ENCODE measurements around the gene ATAD2B. TPM values are rescaled to one million over a fixed set of nuclear protein-coding genes. Genes with fewer than 3 reads are reported as not detected.
"Not testable (repeated sequence)": the region's sequence is repeated elsewhere in the genome, so short reads cannot be mapped to it uniquely, and the experiment has no call there.

The ATAD2B gene
- 11.2 TPM for polyA plus RNA-seq (ENCODE audit: insufficient read length)

DNA sequence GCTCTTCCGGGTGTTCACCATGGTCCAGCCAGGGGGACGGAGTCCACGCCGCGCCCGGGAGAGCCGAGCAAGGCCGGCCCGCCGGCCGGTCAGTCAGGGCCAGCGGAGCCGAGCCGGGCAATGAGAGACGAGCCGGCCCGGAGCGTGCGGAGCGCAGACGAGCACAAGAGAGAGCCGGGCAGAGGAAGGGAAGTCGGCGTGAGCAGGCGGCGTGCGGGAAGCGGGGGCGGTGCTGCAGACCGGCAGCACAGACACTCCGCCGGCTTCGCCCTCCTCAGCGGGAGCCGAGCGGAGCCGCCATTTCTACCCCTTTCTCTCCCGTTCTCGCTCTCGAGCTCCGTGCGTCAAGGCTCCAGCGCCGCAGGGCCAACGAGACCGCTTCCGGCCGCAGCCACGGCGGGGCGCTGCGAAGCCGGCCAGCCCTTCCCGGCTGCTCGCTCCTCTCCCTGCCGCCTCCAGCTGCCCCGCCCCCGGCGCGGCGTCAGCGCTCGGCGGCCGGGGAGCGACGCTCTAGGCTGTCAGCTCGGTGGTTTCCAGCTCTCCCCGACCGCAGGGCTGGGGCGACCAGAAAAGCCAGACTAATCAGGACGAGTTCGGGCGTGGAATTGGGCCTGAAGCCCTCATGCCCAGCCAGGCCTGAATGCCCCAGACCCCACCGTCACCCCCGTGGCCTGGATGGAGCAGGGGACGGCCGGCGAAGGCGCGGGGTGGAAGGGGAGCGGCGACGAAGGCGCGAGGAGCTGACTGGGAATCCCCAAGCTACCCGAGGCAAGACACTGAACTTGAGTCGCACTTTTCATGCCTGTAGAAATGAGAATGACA lies at the start of gene ATAD2B:
TSS of gene ATAD2B (minus strand) at position 374 of the 822 bp plus-strand sequence. CDS start at position 21, 353 bp downstream.
- DNase-seq, result peak; percentile 98

- no peak for DNase-seq
Measured at GRCh38 chr2:23967846-23968245, 40.9 kb upstream of the ATAD2B start.

DNA sequence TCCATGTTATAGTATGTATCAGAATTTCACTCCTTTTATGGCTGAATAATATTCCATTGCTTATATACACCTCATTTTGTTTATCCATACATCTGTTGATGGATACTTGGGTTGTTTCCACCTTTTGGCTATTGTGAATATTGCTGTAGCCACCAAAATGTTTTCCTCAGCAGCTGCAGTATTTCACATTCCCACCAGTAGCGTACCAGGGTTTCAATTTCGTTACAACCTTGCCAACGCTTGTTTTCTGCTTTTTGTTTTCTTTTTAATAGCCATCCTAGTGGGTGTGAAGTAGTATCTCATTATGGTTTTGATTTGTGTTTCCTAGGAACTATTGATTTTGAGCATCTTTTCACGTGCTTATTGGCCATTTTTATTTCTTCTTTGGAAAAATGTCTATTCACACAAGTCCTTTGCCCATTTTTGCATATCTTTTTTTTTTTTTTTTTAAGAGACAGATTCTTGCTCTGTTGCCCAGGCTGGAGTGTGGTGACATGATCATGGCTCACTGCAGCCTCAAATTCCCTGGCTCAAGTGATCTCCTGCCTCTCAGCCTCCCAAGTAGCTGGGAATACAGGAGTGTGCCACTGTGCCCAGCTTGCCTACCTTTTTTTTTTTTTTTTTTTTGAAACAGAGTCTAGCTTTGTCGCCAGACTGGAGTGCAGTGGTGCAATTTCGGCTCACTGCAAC lies 27.5 kb upstream of the ATAD2B start:
- no peak for DNase-seq

GRCh38 chr2:23953625-23954024 lies 26.7 kb upstream of the ATAD2B start:
- no peak for DNase-seq

DNA sequence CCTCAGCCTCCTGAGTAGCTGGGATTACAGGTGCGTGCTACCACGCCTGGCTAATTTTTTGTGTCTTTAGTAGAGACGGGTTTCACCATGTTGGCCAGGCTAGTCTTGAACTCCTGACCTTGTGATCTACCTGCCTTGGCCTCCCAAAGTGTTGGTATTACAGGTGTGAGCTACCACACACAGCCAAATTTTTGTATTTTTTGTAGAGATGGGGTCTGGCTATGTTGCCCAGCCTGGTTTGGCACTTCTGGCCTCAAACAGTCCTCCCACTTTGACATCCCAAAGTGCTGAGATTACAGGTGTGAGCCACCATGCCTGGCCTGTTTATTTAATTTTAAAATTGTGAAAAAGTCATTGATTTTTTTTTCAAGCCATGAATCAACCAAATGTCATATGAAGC lies 25.6 kb upstream of the ATAD2B start:
- DNase-seq, result not testable (repeated sequence)

DNA sequence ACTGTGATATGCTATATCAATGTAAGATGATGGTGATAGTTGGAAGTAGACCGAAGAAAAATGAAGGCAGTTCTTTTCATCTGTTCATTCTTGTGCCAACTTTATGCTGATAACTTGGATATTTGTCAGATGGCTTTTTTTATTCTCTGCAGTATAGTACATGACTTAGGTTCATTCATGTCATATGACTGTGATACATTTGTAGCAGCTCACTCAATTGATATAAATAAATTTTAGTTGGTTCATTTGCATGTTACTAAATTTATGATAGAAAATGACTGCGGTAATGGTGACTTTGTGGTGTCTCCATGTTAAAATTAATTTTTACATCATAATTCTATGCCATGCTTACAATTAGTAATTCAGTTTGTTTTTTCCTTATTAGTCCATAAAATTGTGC lies 20.4 kb upstream of the ATAD2B start:
- DNase-seq, result no peak

DNA sequence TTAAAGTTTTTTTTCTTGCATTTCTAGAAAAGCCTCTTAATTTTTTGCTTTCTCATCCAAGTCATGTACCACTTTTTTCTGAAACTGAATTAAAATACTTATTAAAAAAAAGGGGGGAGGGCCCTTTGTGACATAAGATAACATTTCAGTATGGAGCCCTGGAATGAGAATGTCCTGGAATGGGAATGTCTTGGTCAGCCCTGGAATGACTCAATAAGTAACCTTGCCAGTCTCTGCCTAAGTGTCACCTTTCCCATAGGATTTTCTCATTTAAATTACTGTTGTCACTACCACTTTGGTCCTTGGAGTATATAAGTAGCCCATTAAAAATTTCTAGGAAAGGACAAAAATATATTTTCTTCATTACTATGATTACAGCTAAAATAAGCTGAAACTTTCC lies 18.1 kb upstream of the ATAD2B start:
- no peak for DNase-seq

GRCh38 chr2:23944527-23944926 lies 17.6 kb upstream of the ATAD2B start:
- DNase-seq, result no peak

- no peak for DNase-seq
Measured at GRCh38 chr2:23943666-23944065, 16.7 kb upstream of the ATAD2B start.

GRCh38 chr2:23941644-23942043 lies 14.7 kb upstream of the ATAD2B start:
- DNase-seq, result no peak

DNA sequence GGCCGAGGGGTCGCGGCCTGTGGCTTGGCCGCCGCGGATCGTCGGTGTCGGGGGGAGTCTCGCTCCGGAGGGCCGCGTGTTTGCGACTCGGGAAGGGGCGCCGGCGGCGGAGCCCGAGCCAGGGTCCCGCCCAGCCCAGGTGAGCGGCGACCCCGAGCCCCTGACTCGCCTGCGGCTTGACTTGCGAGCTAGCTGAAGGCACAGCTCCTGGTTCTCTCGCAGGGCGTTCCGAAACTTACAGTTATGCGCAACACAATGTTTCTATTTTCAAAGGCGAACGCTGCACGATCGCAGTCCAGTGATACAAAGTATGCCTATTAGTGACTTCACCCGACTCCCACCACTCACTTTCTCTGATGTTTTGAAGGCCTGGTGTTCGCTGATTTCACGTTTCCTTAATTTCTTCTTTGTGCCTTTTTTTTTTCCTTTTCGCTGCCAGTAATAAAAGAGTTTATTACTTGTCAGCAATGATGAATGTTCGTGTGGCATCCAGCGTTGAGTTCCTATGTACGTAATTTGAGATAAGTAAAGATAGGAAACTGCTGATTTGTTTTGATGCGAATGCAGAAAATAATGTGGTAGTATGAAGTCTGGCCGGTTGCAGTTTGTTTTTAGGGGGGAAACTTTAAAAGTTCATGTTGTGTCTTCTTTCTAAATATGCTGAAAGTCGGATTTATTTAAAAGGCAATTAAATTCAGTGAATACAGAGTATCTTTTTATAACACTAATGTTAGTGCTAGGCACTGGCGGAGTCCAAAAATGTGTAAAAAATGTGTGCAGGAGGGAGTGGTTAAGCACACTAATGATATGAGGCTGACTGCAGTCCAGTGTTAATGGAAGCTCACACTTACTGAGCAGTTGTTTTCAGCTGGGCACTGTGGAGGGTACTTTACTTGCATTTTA lies 14.0 kb upstream of the ATAD2B start:
- peak; percentile 51 for DNase-seq

- DNase-seq, result peak; percentile 95
Measured at GRCh38 chr2:23939987-23940717, 13.2 kb upstream of the ATAD2B start, which contains the start of gene UBXN2A. UBXN2A (plus strand) TSS chr2:23940463; CDS start chr2:23958315, 17,852 bp downstream.

DNA sequence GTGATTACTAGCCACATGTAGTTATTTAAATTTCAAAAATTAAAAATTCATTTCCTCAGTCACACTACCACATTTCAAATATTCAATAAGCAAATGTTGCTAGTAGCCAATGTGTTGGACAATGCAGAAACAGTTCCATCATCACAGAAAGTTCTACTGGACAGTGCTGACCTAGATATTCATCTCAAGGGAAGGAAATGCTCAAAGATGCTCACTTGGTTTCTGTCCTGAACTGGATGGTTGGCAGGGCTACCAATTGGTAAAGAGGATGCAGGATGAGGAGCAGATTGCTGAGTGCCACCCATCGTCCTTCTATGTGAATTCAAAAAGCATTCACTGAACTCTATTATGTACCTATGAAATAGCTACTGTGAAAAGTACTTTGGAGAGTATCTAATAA lies 7.3 kb upstream of the ATAD2B start:
- no peak for DNase-seq

GRCh38 chr2:23926290-23926749 lies 603 bp downstream of the ATAD2B start:
- peak; percentile 45 for DNase-seq

DNA sequence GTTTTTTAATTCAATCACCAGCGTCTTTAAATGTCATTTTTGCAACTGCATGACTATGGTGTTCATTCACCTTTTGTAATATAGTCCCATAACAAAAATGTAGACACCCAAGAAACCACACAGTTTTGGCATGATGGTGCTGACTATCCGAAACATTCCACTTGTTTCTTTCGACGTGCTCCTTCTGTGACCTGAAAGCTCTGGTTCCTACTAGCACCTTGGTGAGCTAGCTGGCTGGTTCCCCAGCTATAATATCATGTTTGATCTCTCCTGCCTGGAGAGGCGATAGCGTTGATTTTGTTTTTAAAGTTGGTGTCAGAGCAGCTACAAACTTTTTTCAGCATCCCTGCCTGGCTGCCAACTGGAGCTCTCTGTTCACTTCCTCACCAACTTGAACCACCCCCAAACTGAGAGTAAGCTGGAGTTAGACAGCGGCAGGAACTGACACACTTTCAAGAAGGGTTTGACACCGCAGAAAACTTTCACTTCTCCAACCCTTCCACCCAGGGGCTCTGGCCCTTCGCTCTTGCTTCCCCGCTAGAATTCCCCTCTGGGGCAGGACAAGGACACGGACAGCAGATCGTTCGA lies 1.1 kb downstream of the ATAD2B start:
- peak; percentile 70 for DNase-seq

- no peak for DNase-seq
Measured at GRCh38 chr2:23924589-23925359, 2.1 kb downstream of the ATAD2B start.

- no peak for DNase-seq
Measured at GRCh38 chr2:23918837-23919489, 8.0 kb downstream of the ATAD2B start.

DNA sequence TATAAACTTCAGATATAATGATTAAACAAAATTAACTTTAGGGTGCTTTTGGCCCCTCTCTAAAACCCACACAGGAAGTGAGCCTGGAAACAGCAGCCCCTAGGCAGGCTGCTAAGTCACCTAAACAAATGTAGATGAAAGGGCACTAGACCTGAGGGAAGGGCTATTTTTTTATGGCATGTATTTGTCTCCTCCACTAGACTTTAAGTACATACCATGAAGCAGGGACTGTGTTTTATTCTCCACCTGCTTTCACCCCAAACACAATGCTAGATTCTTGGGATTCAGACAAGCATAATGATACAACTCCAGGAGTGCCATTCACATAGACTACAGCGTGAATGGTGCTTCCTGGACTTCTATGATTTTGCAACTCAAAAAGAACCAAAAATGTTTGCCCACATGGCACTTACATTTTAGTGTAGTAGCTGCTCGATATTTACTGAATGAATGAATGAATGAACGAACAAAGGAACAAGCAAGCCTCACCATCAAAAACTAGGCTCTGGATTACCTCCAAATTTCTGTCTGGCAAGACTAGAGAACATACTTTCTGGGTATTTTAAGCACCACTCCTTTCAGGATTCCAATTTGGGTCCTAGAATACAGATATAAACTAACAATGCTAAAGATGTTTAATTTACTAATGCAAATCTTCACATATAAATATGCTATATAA lies 10.1 kb downstream of the ATAD2B start:
- no peak for DNase-seq

DNA sequence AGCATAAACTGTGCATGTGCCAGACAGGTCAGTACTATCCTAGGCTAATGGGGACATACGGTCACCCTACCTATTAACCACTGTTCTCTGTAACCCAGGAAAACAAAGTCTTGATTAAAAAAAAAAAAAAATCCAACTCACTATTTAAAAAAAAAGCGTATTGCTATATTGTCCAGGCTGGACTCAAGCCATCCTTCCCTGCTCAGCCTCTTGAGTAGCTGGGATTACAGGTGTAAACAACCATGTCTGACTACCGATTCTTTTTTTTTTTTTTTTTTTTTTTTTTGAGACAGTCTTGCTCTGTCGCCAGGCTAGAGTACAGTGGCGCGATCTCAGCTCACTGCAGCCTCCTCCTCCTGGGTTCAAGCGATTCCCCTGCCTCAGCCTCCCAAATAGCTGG lies 11.6 kb downstream of the ATAD2B start:
- no peak for DNase-seq

DNA sequence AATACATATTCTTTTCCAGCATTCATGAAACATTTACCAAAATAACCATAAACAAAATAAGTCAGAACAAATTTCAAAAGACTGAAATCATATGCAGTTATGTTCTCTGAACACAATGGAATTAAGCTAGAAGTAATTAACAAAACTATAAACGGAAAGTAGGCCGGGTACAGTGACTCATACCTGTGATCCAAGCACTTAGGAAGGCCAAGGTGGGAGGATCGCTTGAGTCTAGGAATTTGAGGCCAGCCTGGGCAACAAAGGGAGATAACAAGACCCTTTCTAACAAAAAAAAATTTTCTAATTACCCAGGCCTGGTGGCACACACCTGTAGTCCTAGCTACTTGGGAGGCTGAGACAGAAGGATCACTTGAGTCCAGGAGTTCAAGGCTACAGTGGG lies 14.9 kb downstream of the ATAD2B start:
- DNase-seq, result no peak
